Right renal pelvis (tissue), 4 donors: ENCODE results near the gene U2AF1. TPM values are rescaled to one million over a fixed set of nuclear protein-coding genes. Genes with fewer than 3 reads are reported as not detected.
"Not testable (repeated sequence)": the region's sequence is repeated elsewhere in the genome, so short reads cannot be mapped to it uniquely, and the experiment has no call there.

ENCODE experiments used
- DNase-seq, 4 donors: peaks; one replicate each; pipeline ENCODE4 v3.0.0-alpha.2; 2013; ENCODE audit warnings: low read depth in 4 of 4, low spot score in 3 of 4, missing footprints in 1 of 4
- polyA plus RNA-seq, 4 donors: library from polyadenylated mRNA; unstranded; fragments of 120-200 nt; gene quantifications; one replicate each; pipeline ENCODE4 v1.2.1, GENCODE V29; 2013; ENCODE audit not compliant: insufficient read length in 4 of 4

U2AF1 gene
- polyA plus RNA-seq, 4 donors = 27.4 to 56.3 (median 38.6) TPM

DNA sequence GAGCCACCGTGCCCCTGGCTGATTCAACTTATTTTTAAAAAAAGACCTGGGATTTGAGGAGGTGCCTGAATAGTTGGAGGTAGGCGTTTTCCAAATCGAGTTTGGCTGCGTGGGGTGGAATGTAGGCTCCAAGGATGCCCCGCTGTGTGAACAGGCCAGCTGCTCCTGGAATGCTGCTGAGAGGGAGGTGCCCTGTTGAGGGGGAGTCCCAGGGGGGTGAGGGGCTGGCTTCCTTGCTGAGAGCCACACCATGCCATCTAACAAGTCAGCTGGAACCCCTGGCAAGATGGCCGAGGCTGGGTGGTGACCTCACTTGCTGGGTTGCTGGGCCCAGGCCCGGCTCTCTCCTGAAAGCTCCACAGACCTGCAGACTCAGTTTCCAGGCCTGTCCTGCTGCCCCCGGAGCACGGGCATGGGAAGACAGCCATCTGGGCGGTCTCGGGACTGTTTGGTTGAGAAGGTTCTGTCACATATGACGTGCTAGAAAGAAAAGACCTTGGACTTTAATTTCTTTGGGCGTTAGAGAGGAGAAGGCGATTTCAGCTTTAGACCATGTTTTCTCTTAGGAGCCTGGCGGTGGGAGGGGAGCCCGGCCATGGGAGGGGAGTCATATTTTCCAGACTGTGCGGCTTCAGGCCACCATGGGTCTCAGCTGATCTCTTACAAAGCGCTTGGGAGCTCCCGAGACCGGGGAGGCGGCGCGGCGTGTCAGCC lies 24.6 kb downstream of the U2AF1 start:
- DNase-seq = not testable (repeated sequence)

DNA sequence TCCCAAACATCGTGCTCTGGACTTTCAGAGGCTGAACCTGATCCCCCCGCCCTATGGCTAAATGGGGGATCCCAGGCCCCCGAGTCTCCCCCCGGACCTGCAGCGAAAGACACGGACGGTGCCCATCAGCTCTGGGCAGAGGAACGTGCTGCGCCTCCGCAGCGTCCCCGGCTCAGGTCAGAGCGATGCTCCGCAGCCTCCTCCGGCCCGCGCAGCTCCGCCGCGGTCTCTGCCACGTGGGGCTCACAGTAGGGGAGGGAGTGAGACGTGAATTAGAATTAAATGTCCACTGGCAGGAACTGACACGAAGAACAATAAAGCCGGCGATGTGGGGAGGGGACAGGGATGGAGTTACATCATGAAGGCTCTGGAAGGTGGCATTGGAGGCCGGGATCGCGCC lies 30.7 kb downstream of the U2AF1 start:
- not testable (repeated sequence) for DNase-seq

GRCh38 chr21:43076023-43076637 lies 31.2 kb downstream of the U2AF1 start:
- not testable (repeated sequence) for DNase-seq

DNA sequence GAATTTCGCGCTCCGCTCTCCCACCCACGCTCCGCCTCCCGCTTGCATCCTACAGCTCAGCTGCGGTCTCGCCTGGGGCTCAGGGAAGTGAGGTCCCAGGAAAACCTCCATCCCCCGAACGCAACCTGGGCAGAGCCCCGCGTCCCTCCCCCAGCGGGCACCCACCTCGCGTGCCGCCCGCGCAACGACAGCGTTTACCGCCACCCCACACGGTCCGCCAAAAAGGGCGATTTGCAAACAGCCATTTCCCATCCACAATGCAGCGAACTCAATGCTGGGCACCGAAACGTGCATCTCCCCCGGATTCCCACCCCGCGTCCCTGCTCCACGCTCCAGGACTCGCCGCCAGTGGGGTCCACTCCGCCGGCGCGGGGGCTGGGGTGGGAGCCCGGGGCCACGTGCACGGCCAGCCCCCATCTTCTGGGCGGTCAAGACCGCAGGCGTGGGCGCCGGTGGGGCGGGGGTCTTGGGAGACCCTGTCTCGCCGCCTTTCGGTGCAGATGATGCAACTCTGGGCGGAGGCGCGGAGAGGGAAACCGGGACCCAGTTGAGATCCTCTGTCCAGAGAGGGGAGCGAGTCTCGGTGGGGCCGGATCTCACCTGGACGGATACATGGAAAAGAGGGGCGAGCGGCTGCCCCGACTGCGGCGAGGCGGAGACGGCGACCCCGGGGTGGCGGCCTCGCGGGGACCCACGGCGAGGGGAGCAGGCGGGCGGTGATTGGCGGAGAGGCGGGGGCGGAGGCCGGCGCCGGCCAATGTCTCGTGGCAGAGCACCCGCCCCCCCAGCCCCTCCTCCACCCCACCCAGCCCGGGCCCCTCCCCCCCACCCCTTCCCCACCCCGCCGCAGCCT lies 32.0 kb downstream of the U2AF1 start, which contains the start of gene CBS:
CBS (minus strand) TSS at position 666 of the 853 bp plus-strand sequence. CDS start 3,642 bp downstream, outside the sequence.
- DNase-seq = not testable (repeated sequence)

GRCh38 chr21:43074401-43075169 lies 32.8 kb downstream of the U2AF1 start:
- not testable (repeated sequence) for DNase-seq

DNA sequence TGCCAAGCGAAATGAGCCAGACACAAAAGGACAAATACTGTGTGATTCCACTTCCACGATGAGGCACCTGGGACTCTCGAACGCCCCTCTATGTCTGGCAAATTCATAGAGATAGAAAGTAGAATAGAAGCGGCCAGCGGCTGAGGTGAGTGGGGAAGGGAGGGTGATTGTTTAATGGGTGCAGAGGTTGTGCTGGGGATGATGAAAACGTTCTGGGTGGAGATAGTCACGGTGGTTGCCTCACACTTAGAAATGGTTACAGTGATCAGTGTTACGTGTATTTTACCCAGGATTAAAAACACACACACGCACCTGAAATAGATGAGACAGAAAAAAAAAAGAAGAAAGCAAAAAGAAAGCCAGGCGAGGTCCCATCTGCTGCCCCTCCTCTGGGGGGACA lies 34.6 kb downstream of the U2AF1 start:
- DNase-seq = not testable (repeated sequence)

- DNase-seq = not testable (repeated sequence)
These were observed 37.7 kb downstream of the U2AF1 start for GRCh38 chr21:43069682-43070081.

DNA sequence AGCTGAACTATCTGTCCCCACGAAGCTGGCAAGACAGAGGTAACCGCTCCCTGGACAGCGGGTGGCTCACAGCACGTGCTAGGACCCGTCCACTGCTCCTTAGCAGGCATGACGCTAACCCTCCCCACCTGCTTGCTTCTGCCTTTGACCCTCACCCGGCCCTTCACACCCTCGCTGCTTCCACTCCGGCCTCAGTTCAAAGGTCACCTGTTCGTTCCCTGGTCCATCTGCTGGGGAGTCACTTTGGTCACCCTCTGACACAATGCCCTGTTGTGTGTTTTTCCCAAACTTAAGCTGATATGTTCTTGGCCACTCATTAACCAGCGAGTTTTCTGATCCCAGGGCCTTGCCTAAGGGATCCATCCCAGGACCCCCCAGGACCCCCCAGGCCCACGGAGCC lies 39.3 kb downstream of the U2AF1 start:
- DNase-seq = not testable (repeated sequence)

- not testable (repeated sequence) for DNase-seq
These were observed 40.7 kb downstream of the U2AF1 start for GRCh38 chr21:43066690-43067089.

DNA sequence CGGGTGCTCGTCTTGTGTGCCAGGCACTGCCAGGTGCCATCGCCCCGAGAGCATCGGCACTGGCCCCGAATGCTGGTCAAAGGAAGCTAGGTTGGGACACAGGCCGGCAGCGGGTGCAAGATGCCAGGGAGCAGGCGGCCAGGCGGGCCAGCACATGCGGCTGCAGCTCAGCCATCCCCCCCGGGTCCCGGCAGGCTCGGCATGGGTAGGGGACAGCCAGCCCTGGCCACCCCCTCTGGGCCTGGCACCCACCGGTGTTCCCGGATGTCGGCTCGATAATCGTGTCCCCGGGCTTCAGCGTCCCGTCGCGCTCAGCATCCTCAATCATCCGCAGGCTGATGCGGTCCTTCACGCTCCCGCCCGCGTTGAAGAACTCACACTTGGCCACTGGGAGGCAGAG lies 41.4 kb downstream of the U2AF1 start:
- DNase-seq = not testable (repeated sequence)

- not testable (repeated sequence) for DNase-seq
These were observed 43.0 kb downstream of the U2AF1 start for GRCh38 chr21:43064265-43064917.

GRCh38 chr21:43062955-43063664 lies 44.3 kb downstream of the U2AF1 start:
- not testable (repeated sequence) for DNase-seq

DNA sequence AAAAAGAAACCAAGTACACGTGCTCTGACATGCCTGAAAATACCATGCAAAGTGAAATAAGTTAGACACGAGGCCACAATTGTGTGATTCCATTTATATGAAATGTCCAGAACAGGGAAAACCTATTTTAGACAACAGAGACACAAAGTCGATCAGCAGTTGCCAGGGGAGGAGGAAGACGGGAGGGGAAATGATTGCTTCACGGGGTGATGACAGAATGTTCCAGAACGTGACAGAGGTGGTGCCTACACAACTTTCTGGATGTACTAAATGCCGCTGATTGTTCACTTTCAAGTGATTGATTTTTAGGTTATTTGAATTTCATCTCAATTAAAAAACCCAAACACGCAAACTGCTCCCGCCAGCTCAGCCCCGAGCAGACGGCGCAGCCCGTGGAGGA lies 54.3 kb downstream of the U2AF1 start:
- not testable (repeated sequence) for DNase-seq

DNA sequence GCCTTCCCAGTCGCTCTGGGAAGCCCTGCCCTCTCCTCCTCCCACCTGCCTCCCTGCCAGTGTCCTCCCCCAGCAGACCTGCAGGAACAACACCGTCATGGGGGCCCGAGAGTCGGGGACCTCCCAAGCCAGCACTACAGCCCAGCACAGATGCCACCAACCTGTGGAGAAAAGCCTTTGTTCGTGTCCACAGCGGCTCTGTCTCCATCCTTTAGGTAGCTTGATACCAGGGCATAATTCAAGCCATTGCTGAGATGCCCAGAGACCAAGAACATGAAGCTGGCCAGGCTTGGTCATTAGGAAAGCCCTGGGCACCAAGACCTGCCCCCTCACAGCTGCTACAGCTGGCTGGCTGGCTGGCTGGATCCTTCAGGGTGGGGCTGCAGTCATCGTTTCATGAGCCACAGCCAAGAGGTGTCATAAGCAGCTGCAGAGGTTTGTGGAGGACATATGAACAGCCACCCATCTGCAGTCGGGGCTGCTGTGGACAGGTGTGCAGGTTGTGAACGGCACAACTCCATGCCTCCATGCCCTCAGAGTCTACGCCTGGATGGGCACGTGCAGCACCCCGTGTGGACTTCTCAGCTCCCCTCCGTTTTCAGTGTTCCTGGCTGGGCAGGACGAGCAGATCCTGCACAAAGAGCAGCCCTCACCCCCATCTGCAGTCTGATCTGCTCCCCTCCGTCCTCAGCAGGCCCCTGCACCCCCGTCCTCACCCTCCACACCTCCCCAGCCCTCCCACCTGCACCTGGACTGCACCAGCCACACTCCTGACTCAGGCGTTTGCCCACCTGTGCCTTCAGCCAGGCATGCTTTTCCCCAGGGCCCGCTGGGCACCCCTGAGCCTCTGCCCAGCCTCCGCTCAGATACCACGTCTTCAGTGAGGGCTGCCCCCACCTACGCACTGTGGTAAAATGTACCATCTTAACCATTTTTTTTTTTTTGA lies 61.2 kb downstream of the U2AF1 start:
- not testable (repeated sequence) for DNase-seq

- DNase-seq = not testable (repeated sequence)
These were observed 62.0 kb downstream of the U2AF1 start for GRCh38 chr21:43045165-43045875.

DNA sequence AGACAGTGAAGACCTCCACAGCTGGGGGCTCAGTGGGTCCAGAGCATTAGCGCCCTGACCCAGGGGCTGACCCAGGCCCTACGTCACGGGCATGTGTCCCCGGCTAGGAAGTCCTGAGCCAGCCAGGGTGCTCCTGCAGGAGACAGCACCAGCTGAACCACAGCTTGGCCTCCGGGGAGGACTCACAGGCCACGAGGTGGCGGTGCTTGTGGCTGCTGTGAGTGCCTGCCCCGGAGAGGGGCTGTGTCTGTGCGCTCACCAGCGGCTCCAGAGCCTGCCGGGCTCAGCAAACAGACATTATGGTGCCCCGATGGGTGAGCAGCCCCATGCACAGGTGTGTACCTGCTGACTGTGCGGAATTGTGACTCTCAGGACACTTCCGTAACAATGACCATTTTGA lies 62.8 kb downstream of the U2AF1 start:
- DNase-seq = not testable (repeated sequence)

DNA sequence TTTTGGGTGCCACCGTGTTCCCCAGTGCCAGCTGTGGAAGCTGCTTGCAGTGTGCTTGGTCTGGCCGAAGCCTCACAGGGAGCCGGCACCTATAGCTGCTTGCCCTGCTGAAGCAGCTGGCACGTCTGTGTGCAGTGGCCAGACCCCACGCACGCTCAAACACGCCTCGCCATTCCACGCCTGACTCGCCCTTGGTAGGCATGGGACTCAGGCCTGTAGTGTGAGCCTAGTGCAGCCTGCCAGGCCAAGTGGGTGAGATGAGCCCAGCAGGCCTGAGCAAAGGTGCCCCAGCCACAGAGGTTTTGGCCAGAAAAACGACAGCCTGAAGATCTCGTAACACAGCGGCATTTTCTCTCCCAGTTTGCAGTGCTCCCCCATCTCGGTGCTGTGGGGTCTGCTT lies 64.1 kb downstream of the U2AF1 start:
- DNase-seq = not testable (repeated sequence)
